Endothelial cell of umbilical vein (primary cell): ENCODE data around the gene MTFP1. TPM values are rescaled to one million over a fixed set of nuclear protein-coding genes. Genes with fewer than 3 reads are reported as not detected.

ENCODE experiments used
- BruUV-seq: library from RNA; stranded (reverse); fragments of 400-500 nt; replicated peaks from 2 replicates; lab custom pipeline; 2021; lab: Mats Ljungman, UMichigan
- CTCF ChIA-PET: fragments of 300-600, 350-600 bp; sonication (Branson Sonifier 250); formaldehyde crosslinking; loops from one replicate; lab custom pipeline; 2021; ENCODE audit warnings: antibody characterized with exemption, inconsistent platforms; lab: Charles Lee
- POLR2A ChIA-PET: fragments of 300-600, 350-600 bp; sonication (Branson Sonifier 250); formaldehyde crosslinking; loops from one replicate; lab custom pipeline; 2021; ENCODE audit warnings: antibody characterized with exemption, inconsistent platforms; lab: Charles Lee
- DNase-seq: peaks from one replicate; pipeline ENCODE4 v3.0.0-alpha.2; 2011; ENCODE audit warnings: low read depth, low spot score
- FAIRE-seq: peaks from 2 replicates; lab custom pipeline; 2011; peaks lifted over from hg19 to GRCh38; lab: Jason Lieb, UNC
- H2AFZ ChIP-seq: 2 replicates; pipeline ENCODE4 v1.6.0; 2012; ENCODE audit warnings: low read depth, low read length, control low read depth, inconsistent platforms
- H3K27ac ChIP-seq: 2 replicates; pipeline ENCODE4 v1.5.1; 2011; ENCODE audit warnings: low read depth, mild to moderate bottlenecking, control low read depth, low read length, moderate library complexity; ENCODE audit not compliant: insufficient read depth
- H3K27me3 ChIP-seq, 2 experiments: 2 replicates each; pipeline versions ENCODE4 v1.6.0 to v1.6.1; 2011; ENCODE audit warnings: low read length in 2 of 2, mixed read lengths in 1 of 2; ENCODE audit not compliant: control insufficient read depth in 2 of 2, insufficient read depth in 2 of 2
- H3K36me3 ChIP-seq, 2 experiments: 2 replicates in 1 of 2; 3 replicates in 1 of 2; pipeline ENCODE4 v1.5.1; 2011; ENCODE audit warnings: low read length in 2 of 2, mild to moderate bottlenecking in 1 of 2, moderate library complexity in 1 of 2; ENCODE audit not compliant: control insufficient read depth in 2 of 2, insufficient read depth in 2 of 2; ENCODE audit errors: extremely low read depth in 1 of 2
- H3K4me1 ChIP-seq: 3 replicates; pipeline ENCODE4 v1.5.1; 2011; ENCODE audit warnings: mild to moderate bottlenecking, low read length; ENCODE audit not compliant: control insufficient read depth, insufficient read depth; ENCODE audit errors: extremely low read depth
- H3K4me2 ChIP-seq: 2 replicates; pipeline ENCODE4 v1.6.1; 2011; ENCODE audit warnings: low read length, control low read depth, mixed read lengths; ENCODE audit not compliant: insufficient read depth
- H3K4me3 ChIP-seq, 3 experiments: fragments of 200-600 bp in 1 of 3; sonication (generic), shearing (Covaris generic) in 1 of 3; replicated peaks in 1 of 3; 2 replicates each; pipeline ENCODE4 v1.5.1; 2011 to 2016; ENCODE audit warnings: control low read depth in 3 of 3, low read length in 3 of 3, mild to moderate bottlenecking in 2 of 3, inconsistent platforms in 1 of 3, low read depth in 1 of 3, moderate library complexity in 1 of 3; ENCODE audit not compliant: insufficient read depth in 1 of 3
- H3K79me2 ChIP-seq: 2 replicates; pipeline ENCODE4 v1.6.0; 2012; ENCODE audit warnings: low read length, inconsistent platforms; ENCODE audit not compliant: control insufficient read depth, insufficient read depth
- H3K9ac ChIP-seq: replicated peaks from 2 replicates; pipeline ENCODE3; 2011; ENCODE audit warnings: low read length, control low read depth; ENCODE audit not compliant: insufficient read depth; ENCODE audit errors: extremely low read depth
- H3K9me1 ChIP-seq: replicated peaks from 3 replicates; pipeline ENCODE4 v1.6.0; 2011; ENCODE audit warnings: mild to moderate bottlenecking, low read length; ENCODE audit not compliant: control insufficient read depth, insufficient read depth; ENCODE audit errors: extremely low read depth
- H3K9me3 ChIP-seq: replicated peaks from 2 replicates; pipeline ENCODE4 v1.5.1; 2012; ENCODE audit warnings: low read length, inconsistent platforms; ENCODE audit not compliant: control insufficient read depth, insufficient read depth
- H4K20me1 ChIP-seq: replicated peaks from 2 replicates; pipeline ENCODE3; 2011; ENCODE audit warnings: mild to moderate bottlenecking, low read length; ENCODE audit not compliant: control insufficient read depth, insufficient read depth; ENCODE audit errors: extremely low read depth
- CTCF ChIP-seq, 2 donors: IDR thresholded peaks; 1 replicate in 1 of 2; 2 replicates in 1 of 2; pipeline ENCODE4 v1.5.1; 2011; ENCODE audit warnings: low read length in 2 of 2, mild to moderate bottlenecking in 2 of 2, moderate library complexity in 2 of 2, control low read depth in 1 of 2, inconsistent platforms in 1 of 2, low read depth in 1 of 2; ENCODE audit not compliant: insufficient read depth in 1 of 2; ENCODE audit errors: extremely low read depth in 1 of 2
- EZH2 ChIP-seq: IDR thresholded peaks from 2 replicates; pipeline ENCODE4 v1.6.1; 2012; ENCODE audit warnings: borderline replicate concordance, low read depth, mild to moderate bottlenecking, moderate library complexity, low read length, inconsistent platforms; ENCODE audit not compliant: severe bottlenecking
- FOS ChIP-seq: IDR thresholded peaks from 2 replicates; pipeline ENCODE4 v1.6.1; 2011; ENCODE audit warnings: mild to moderate bottlenecking, low read length, moderate library complexity, borderline replicate concordance; ENCODE audit not compliant: insufficient read depth
- GATA2 ChIP-seq: IDR thresholded peaks from 2 replicates; pipeline ENCODE4 v1.7.0; 2011; ENCODE audit warnings: low read depth, mild to moderate bottlenecking, moderate library complexity, mixed read lengths, low read length; ENCODE audit not compliant: insufficient read length, insufficient read depth
- JUN ChIP-seq: IDR thresholded peaks from 2 replicates; pipeline ENCODE4 v1.6.1; 2011; ENCODE audit warnings: borderline replicate concordance, low read depth; ENCODE audit not compliant: insufficient read length, insufficient read depth
- MAX ChIP-seq: IDR thresholded peaks from 2 replicates; pipeline ENCODE4 v1.6.1; 2011; ENCODE audit not compliant: insufficient read depth, insufficient read length
- MYC ChIP-seq: IDR thresholded peaks from one replicate; pipeline ENCODE4 v1.6.1; 2011; ENCODE audit warnings: mild to moderate bottlenecking, low read depth, low read length
- POLR2A ChIP-seq: IDR thresholded peaks from 2 replicates; pipeline ENCODE4 v1.6.1; 2012; ENCODE audit warnings: low read depth, mild to moderate bottlenecking, control low read depth, low read length
- POLR2AphosphoS5 ChIP-seq: IDR thresholded peaks from 2 replicates; pipeline ENCODE4 v1.6.1; 2012; ENCODE audit warnings: low read depth, mild to moderate bottlenecking, control low read depth, low read length, moderate library complexity; ENCODE audit not compliant: insufficient read depth
- dilution Hi-C: fragments of 300-500 bp; cut with MboI; formaldehyde crosslinking; loops from one replicate; pipeline ENCODE4 v1.15.0; 2019; ENCODE audit warnings: low sequenced_read_pairs; ENCODE audit not compliant: extremely low pct_ligation_motif_present
- intact Hi-C: fragments of 100-400 bp; cut with micrococcal nuclease; formaldehyde crosslinking; loops from one replicate; pipeline ENCODE4 v1.10.0; 2022
- polyA plus RNA-seq, 4 experiments: library from polyadenylated mRNA; depleted of rRNA in 3 of 4; stranded (reverse) in 3 of 4; unstranded in 1 of 4; fragments of >200 nt; gene quantifications; 2 replicates each; pipeline versions ENCODE4 v1.2.1 to v1.2.3, GENCODE V29; 2011 to 2012; ENCODE audit warnings: missing spikeins in 1 of 4
- total RNA-seq: library from RNA; stranded (reverse); gene quantifications from 2 replicates; pipeline ENCODE4 v1.2.3, GENCODE V29; 2021

MTFP1 gene
- total and polyA plus RNA-seq, 2 donors (not counting 3 experiments of a cell fraction or from before 2014, with no cell fraction given) = 30.3 to 41.9 TPM

- Histone ChIP-seq H3K9me3 (no peaks in the 10 kb centered on the region), H3K4me1 (peaks cover 17% of the 10 kb centered on the region), H3K27me3 (no peaks in the 10 kb centered on the region), H3K4me2 (no peak overlapping the region), H4K20me1 (no peaks in the 10 kb centered on the region), H3K9me1 (no peaks in the 10 kb centered on the region), H3K36me3 (no peaks in the 10 kb centered on the region), H3K79me2 (peaks cover 19% of the 10 kb centered on the region), H2AFZ (no peak overlapping the region), H3K9ac (no peak overlapping the region), H3K4me3 (no peak overlapping the region), H3K27ac (no peak overlapping the region)
- CTCF ChIA-PET = interaction anchor here (1.7 kb wide), 1 partner anchor 27 kb away, joined by 6 read pairs; no protein-coding TSS in a partner anchor
- TF ChIP-seq MAX (no peak), GATA2 (no peak), CTCF (IDR thresholded peaks at IDR 0.05; ENCODE audit: extremely low read depth in 1 of 2, insufficient read depth in 1 of 2, low read depth in 1 of 2, low read length in 2 of 2) (no peak), JUN (no peak), POLR2AphosphoS5 (no peak), EZH2 (no peak), FOS (no peak), POLR2A (no peak), MYC (no peak)
- DNase-seq = no peak
- FAIRE-seq = no peak
- intact Hi-C loops = loop anchor here (5.0 kb wide), 1 partner anchor 214 kb away; the partner anchor contains the start of gene TCN2
- dilution Hi-C loops = no loop called here
- no TSS peak for BruUV-seq
- POLR2A ChIA-PET = no interaction called here
Measured at GRCh38 chr22:30393322-30393680, 32.3 kb upstream of the MTFP1 start.
